HG03342 (cell line): ENCODE measurements around the gene SLC22A23.

ENCODE experiments used
- ATAC-seq: cut with Tn5 transposase; IDR thresholded peaks from one replicate; pipeline ENCODE4 v1.9.1; 2021; ENCODE audit warnings: mild to moderate bottlenecking, moderate library complexity; ENCODE audit not compliant: unreplicated experiment

The SLC22A23 gene

GRCh38 chr6:3372912-3373554, 83.8 kb downstream of the SLC22A23 start:
- ATAC-seq = no peak

DNA sequence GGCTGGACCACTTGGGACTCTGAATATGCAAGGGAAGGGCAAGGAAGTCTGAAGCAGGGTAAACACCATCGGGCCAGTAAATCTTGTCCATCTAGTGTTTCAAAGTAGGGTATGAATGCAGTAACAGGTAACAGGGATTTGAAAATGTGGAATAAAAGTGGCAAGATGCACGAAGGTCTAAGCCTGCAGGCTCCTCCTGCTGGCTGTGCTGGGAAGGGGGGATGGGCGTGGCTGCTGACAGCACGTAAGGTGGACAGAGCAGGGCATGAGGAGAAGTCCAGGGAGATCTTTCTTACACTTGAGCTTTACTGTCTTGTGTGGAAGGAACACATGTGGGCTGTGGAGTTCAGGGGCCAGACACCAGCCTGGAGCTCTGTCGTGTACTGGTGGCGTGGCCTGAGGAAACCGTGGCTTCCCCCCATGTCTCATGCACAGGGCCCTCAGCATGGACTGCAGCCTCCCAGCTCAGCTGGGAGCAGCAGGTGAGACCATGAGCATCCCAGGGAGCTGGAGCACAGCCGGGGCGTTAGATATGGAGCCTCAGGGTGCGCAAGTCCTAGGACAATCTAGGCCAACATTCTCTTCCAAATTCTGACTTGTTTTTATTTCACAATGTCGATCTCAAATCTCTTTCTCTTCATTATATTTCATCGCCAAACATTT, 84.5 kb downstream of the SLC22A23 start:
- ATAC-seq = no peak

DNA sequence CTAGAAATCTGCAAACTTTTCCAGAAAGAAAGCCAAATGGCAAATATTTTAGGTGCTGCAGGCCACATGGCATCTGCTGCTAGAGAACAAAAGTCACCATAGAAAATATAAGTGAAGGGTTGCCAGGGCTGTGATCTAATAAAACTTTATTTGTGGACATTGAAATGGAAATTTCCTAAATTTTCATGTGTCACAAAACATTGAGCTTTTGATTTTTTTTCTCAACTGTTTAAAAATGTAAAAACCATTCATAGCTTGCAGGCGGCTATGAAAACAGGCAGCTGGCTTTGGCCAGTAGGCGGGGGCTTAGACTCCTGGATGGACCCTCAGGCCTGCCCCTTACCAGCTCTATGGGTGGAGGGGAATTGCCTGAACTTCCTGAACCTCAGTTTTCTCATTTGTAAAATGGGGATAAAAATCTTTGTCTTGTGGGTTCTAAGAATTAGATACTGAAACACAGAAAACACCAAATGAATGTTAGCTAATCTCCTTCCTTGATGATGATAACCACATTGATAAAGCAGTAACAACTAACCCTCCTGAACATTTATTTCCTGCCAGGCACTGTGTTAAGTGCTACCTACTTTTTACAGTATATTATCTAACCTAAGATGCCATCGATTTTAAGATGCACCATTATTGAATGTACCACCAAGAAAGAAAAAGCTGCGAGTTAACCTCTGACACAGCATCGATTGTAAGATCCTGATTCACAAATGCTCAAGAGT, 85.5 kb downstream of the SLC22A23 start:
- no peak for ATAC-seq

GRCh38 chr6:3370361-3371221, 86.3 kb downstream of the SLC22A23 start:
- no peak for ATAC-seq

- ATAC-seq = no peak
These were observed 86.9 kb downstream of the SLC22A23 start for GRCh38 chr6:3369985-3370360.

GRCh38 chr6:3368685-3369084, 88.2 kb downstream of the SLC22A23 start:
- no peak for ATAC-seq

DNA sequence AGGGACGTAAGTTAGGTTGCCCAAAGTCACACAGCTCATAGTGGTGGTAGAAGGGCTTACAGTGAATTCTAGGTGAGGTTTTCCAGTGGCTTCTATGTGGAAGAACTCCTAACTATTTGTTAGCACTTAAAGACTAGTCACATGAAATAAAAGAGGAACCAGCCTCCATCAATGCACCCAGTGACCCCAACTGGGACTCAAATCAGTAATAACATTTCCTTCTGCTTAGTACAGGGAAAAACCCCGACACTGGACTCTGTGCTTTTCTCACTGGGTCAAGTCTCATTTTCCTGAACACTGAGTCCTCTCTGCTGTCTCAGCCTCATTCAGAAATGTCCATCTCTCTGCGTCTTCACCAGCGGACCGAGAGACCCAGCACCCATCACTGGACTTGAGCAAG, 89.2 kb downstream of the SLC22A23 start:
- no peak for ATAC-seq

DNA sequence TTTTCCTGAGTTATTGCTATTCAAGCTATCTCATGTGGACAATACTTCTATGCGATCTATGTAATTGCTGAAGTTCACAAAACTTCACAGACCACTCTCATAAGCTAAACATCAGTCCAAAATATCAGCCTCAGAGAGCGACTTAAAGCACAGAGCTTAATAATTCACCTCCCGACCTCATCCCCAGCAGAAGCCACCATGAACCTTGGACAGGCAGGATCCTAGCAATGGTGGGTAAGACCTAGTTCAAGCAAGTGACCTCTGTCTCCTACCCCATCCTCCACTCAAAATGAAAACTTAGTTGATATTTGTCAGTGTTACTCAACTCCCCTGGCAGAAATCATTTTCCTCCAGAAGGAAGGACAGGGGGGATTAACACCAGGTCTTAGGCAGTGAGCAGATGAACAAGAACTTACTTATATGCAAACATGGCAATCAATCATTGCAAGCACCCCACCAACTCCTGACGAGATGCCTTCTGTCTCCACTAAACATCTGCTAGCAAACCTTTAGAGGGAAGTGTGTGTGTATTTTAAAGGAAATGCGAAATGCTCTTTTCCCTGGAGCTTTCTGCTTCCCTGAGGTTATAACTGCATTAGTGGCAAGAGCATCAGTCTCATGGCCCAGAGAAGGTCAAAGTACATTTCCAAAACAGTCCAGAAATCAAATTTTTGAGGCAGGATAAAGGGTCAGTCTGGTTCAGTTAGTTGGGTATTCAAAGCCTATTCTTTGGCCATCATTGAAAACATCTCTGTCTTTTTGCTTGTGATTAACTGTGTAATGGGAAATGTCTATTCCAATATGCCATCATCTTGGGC, 90.0 kb downstream of the SLC22A23 start:
- ATAC-seq = no peak

- no peak for ATAC-seq
These were observed 92.5 kb downstream of the SLC22A23 start for GRCh38 chr6:3364391-3364790.

DNA sequence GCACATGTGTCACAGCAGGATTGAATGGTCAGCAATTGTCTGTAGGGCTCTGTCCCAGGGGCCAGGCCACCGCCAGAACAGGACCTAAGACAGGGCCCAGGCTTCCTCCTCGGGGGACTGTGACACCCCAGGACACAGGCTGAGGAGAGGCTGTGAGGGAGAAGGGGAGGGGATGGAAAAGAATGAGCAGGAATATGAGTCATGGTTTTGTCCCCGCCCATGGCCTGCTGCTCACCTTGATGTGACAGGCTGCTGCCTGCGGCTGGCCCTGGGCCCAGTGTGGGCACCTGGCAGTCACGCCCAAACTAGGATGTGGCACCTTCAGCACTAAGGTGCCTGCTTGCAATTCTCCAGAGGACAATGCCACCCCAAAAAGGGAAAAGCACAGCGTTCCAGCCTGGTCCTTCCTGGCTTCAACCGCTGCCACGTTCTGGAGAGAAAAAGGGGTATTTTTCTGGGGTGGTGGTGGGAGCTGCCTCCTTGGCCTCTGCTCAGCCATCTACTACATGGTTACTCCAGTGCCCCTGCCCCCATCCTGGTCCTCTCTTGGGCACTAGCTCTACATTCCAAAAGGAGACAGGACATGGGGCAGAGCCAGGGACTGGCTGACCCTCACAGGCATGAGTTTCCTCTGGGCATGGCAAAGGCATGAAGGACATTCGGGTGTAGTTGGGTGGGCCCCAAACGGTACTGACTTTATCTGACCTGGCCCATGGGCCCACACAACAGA, 93.4 kb downstream of the SLC22A23 start:
- ATAC-seq = no peak

GRCh38 chr6:3361312-3362037, 95.4 kb downstream of the SLC22A23 start:
- no peak for ATAC-seq

DNA sequence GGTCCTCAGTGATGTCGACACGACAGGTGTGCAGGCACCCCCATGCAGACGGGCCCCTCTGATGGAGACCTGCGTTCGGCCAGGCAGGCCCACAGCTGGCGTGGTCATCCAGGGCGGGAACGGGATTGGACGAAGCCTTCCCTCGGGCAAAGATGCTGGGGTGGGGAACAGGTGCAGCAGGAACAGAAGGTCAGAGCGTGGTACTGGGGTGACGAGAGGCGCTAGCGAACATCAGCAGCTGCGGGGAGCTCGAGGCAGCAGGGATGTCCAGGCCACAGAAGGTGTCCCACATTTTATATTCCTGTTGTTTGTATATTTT, 96.2 kb downstream of the SLC22A23 start:
- no peak for ATAC-seq

DNA sequence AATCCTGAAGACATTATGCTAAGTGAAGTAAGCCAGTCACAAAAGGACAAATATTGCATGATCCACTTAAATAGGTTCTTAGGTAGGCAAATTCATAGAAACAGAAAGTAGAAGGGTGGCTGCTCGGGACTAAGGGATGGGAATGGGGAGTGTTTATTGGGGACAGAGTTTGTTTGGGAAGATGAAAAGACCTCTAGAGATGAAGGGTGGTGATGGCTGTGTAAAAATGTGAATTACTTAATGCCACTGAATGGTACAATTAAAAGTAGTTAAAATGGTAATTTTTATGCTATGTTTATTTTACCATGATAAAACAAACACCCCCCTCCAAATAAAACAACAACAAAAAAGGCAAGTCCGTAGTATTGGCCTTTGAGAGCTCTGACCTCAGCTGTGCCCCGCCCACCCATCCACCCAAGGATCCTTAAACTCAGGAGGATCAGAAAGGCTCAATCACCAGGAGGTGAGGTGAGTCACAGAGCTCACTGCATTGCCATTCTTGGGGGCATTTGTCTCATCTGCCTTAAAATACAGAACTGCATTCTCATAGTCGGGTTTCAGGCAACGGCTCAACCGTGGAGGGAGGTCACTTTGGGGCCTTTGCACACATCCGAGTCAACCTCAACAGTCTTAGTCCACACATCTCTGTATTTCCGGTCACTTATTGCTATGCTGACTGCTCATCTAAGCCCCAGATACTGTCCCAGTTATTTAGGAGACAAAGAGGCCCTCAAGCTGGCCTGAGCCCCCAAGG, 96.7 kb downstream of the SLC22A23 start:
- ATAC-seq = no peak

GRCh38 chr6:3359101-3359752, 97.6 kb downstream of the SLC22A23 start:
- no peak for ATAC-seq

- ATAC-seq = no peak
These were observed 98.3 kb downstream of the SLC22A23 start for GRCh38 chr6:3358413-3359100.

DNA sequence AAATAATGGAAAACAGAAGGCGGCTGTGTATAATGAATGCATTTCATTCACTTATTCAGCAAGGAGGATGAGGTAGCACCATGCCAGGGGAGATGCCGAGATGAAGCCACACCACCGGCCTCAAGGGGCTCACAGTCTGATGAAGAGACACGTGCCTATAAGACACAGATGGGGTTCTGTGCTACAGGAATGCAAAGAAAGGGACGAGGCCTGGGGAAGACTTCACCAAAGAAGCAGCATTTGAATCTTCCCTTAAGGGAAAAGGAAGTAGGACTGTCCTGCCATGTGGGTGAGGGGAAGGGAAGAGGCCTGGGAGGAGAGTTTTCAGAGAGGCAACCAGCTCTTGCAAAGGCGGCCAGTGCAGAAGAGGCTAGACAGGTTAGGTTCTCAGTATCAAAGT, 99.2 kb downstream of the SLC22A23 start:
- ATAC-seq = no peak

DNA sequence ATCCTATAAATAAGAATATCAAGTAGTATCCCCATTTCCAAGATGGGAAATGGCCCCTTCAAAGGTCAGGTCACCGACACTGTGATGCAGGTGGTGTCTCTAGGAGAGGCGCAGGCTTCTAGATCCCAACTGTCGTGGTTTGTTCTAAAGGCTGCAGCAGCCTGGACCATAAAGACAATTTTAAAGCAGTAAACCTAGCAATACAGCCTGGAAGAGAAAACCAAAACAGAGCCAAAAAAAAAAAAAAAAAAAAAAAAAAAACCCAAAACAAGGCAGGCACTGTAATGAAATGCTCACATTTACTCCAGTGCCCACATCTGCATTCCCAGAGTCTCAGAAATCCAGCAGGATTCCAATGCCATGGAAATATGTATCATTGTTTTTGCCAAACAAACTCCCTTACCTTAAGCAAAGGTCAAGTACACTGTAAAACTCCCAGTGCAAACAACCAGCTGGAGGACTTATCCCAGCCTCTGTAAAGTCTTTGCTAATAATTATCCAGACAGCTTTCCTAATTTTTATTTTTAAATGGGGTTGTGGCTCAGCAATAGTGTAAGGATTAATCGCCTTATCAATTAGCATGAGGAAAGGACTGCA, 99.9 kb downstream of the SLC22A23 start:
- ATAC-seq = no peak
